Embryonic facial prominence (tissue), 1 donor: ENCODE results near the gene TBX18.

Source experiments
- DNase-seq: peaks from one replicate; pipeline ENCODE4 v3.0.0-alpha.2; 2016; ENCODE audit errors: extremely low spot score

TBX18 gene

GRCh38 chr6:84772428-84773132, 8.2 kb upstream of the TBX18 start:
- DNase-seq = no peak

- DNase-seq = no peak
Measured at GRCh38 chr6:84771756-84772356, 7.5 kb upstream of the TBX18 start.

GRCh38 chr6:84771125-84771755, 6.8 kb upstream of the TBX18 start:
- no peak for DNase-seq

- no peak for DNase-seq
Measured at GRCh38 chr6:84770521-84770920, 6.1 kb upstream of the TBX18 start.

GRCh38 chr6:84769306-84769705, 4.9 kb upstream of the TBX18 start:
- no peak for DNase-seq

GRCh38 chr6:84768442-84769174, 4.2 kb upstream of the TBX18 start:
- no peak for DNase-seq

GRCh38 chr6:84767526-84768201, 3.3 kb upstream of the TBX18 start:
- no peak for DNase-seq

- no peak for DNase-seq
Measured at GRCh38 chr6:84766799-84767525, 2.6 kb upstream of the TBX18 start.

- DNase-seq = no peak
Measured at GRCh38 chr6:84766118-84766798, 1.9 kb upstream of the TBX18 start.

GRCh38 chr6:84763886-84764331, 489 bp downstream of the TBX18 start:
- no peak for DNase-seq

- no peak for DNase-seq
Measured at GRCh38 chr6:84763003-84763885, 1.2 kb downstream of the TBX18 start.

- no peak for DNase-seq
Measured at GRCh38 chr6:84762220-84763002, 2.0 kb downstream of the TBX18 start.

GRCh38 chr6:84758486-84758885, 5.9 kb downstream of the TBX18 start:
- DNase-seq = no peak

- no peak for DNase-seq
Measured at GRCh38 chr6:84756877-84757276, 7.5 kb downstream of the TBX18 start.

GRCh38 chr6:84756466-84756865, 7.9 kb downstream of the TBX18 start:
- DNase-seq = no peak

- no peak for DNase-seq
Measured at GRCh38 chr6:84753173-84753572, 11.2 kb downstream of the TBX18 start.

- no peak for DNase-seq
Measured at GRCh38 chr6:84752118-84752850, 12.1 kb downstream of the TBX18 start.

- DNase-seq = no peak
Measured at GRCh38 chr6:84749181-84749580, 15.2 kb downstream of the TBX18 start.
